GM18499 (cell line): ENCODE results near the gene TBC1D21.

Experiments used
- ATAC-seq: cut with Tn5 transposase; IDR thresholded peaks from one replicate; pipeline ENCODE4 v1.9.1; 2021; ENCODE audit warnings: moderate number of reproducible peaks; ENCODE audit not compliant: insufficient read depth, unreplicated experiment

Gene TBC1D21

GRCh38 chr15:73905225-73905827 is 32.0 kb downstream of the TBC1D21 start:
- ATAC-seq = no peak

GRCh38 chr15:73906346-73907034 is 33.1 kb downstream of the TBC1D21 start:
- no peak for ATAC-seq

GRCh38 chr15:73907035-73907408 is 33.7 kb downstream of the TBC1D21 start:
- no peak for ATAC-seq

- no peak for ATAC-seq
These were observed 34.9 kb downstream of the TBC1D21 start for GRCh38 chr15:73908030-73908821.

GRCh38 chr15:73908822-73909122 is 35.4 kb downstream of the TBC1D21 start:
- no peak for ATAC-seq

GRCh38 chr15:73909651-73910050 is 36.3 kb downstream of the TBC1D21 start:
- ATAC-seq = no peak

GRCh38 chr15:73910522-73911303 is 37.3 kb downstream of the TBC1D21 start:
- ATAC-seq = no peak

- no peak for ATAC-seq
These were observed 38.7 kb downstream of the TBC1D21 start for GRCh38 chr15:73912030-73912596.

- ATAC-seq = no peak
These were observed 40.8 kb downstream of the TBC1D21 start for GRCh38 chr15:73914145-73914544.

GRCh38 chr15:73915082-73915481 is 41.7 kb downstream of the TBC1D21 start:
- no peak for ATAC-seq

GRCh38 chr15:73918784-73919183 is 45.4 kb downstream of the TBC1D21 start:
- ATAC-seq = no peak

- ATAC-seq = no peak
These were observed 46.3 kb downstream of the TBC1D21 start for GRCh38 chr15:73919706-73920105.

GRCh38 chr15:73921254-73921925 is 48.0 kb downstream of the TBC1D21 start:
- no peak for ATAC-seq

GRCh38 chr15:73922186-73923151 is 49.1 kb downstream of the TBC1D21 start:
- ATAC-seq = no peak

GRCh38 chr15:73923156-73923487 is 49.8 kb downstream of the TBC1D21 start:
- ATAC-seq = no peak

GRCh38 chr15:73923488-73924164 is 50.3 kb downstream of the TBC1D21 start:
- ATAC-seq = no peak

GRCh38 chr15:73924171-73924921 is 51.0 kb downstream of the TBC1D21 start:
- no peak for ATAC-seq

- ATAC-seq = no peak
These were observed 52.5 kb downstream of the TBC1D21 start for GRCh38 chr15:73925848-73926218.
